Heart right ventricle (tissue), 16 donors: ENCODE results near the gene SNRNP200. TPM values are rescaled to one million over a fixed set of nuclear protein-coding genes. Genes with fewer than 3 reads are reported as not detected.

Experiments used
- ATAC-seq, 8 donors: fragments of 200-7000 bp; cut with Tn5 transposase; one replicate each; pipeline ENCODE4 v1.9.1; 2020; ENCODE audit warnings: mild to moderate bottlenecking in 8 of 8, moderate library complexity in 8 of 8, moderate number of reproducible peaks in 1 of 8
- DNase-seq, 2 donors: peaks; one replicate each; pipeline ENCODE4 v3.0.0-alpha.2; 2020
- H3K27ac ChIP-seq, 10 donors: fragments of 200-600 bp; sonication (generic) in 2 of 10; one replicate each; pipeline versions ENCODE4 v1.5.0 to v1.8.0; 2020 to 2022; ENCODE audit warnings: mild to moderate bottlenecking in 3 of 10
- H3K27me3 ChIP-seq, 7 donors: fragments of 200-600 bp; one replicate each; pipeline ENCODE4 v1.8.0; 2021 to 2022; ENCODE audit warnings: mild to moderate bottlenecking in 2 of 7
- H3K36me3 ChIP-seq, 9 donors: fragments of 200-600 bp; sonication (generic) in 1 of 9; one replicate each; pipeline versions ENCODE4 v1.5.0 to v1.8.0; 2020 to 2022; ENCODE audit warnings: mild to moderate bottlenecking in 2 of 9
- H3K4me1 ChIP-seq, 9 donors: fragments of 200-600 bp; sonication (generic) in 1 of 9; one replicate each; pipeline versions ENCODE4 v1.5.0 to v1.8.0; 2020 to 2022; ENCODE audit warnings: mild to moderate bottlenecking in 4 of 9
- H3K4me3 ChIP-seq, 10 donors: fragments of 200-600 bp; sonication (generic) in 2 of 10; one replicate each; pipeline versions ENCODE4 v1.5.0 to v1.8.0; 2020 to 2022; ENCODE audit warnings: mild to moderate bottlenecking in 7 of 10, moderate library complexity in 2 of 10
- H3K9me3 ChIP-seq, 11 donors: fragments of 200-600 bp in 10 of 11; sonication (generic) in 2 of 11; one replicate each; pipeline versions ENCODE4 v1.5.0 to v1.8.0; 2013 to 2022; ENCODE audit warnings: mild to moderate bottlenecking in 2 of 11, control low read depth in 1 of 11, moderate library complexity in 1 of 11
- CTCF ChIP-seq, 9 donors: fragments of 200-600 bp; sonication (generic) in 2 of 9; IDR thresholded peaks; one replicate each; pipeline versions ENCODE4 v1.5.0 to v1.8.0; 2021 to 2022; ENCODE audit warnings: antibody characterized with exemption in 9 of 9, mild to moderate bottlenecking in 5 of 9, moderate library complexity in 1 of 9
- WGBS, 2 donors: extraction: QIAGEN DNeasy Blood & Tissue Kit; methylation state at CpG; one replicate each; pipeline ENCODE4 v1.1.7; 2013; ENCODE audit warnings: inconsistent platforms in 1 of 2; 5-methylcytosine and 5-hydroxymethylcytosine counted together
- intact Hi-C, 10 donors: fragments of 100-400 bp; cut with DNase I; formaldehyde crosslinking; loops; one replicate each; pipeline versions ENCODE4 v1.11.1 to v1.14.2; 2022
- polyA plus RNA-seq, 2 donors: library from polyadenylated mRNA; stranded (reverse); fragments of 200-250 nt; gene quantifications; one replicate each; pipeline ENCODE4 v1.2.3, GENCODE V29; 2013
- total RNA-seq, 10 donors: library from RNA; stranded (reverse); fragmentation: NEBNext Ultra II Directional in 3 of 10; extraction: Animal tissue kit (Norgen Biotek cat#: 25700) in 3 of 10; gene quantifications; one replicate each; pipeline versions ENCODE4 v1.2.1 to v1.2.4, GENCODE V29; 2021 to 2023
- donor health status: Arrhythmogenic right ventricular cardiomyopathy.
- donor health status: ischemic (EF 13 %, LVEDD 7.1; RV severe dilation, severe dysfunction).
- donor health status: healthy with polysubstance abuse.
- donor health status: DM: no; HTN: yes; CAD: no.
- donor health status: DM: no; HTN: no; CAD: no.
- donor health status: ischemic (EF 25% LVEDD 6.9; RV normal size, moderate dysfunction).
- donor health status: ischemic (EF 25% LVEDD 5.7; RV mildly dilated, moderate dysfunction).
- donor health status: healthy.
- donor health status: DM: yes; HTN: yes; CAD: no.
- donor health status: Ischemic cardiomyopathy.
- donor health status: ischemic (EF 35%, LVEDD 5.7; RV mildly dilated, moderate dysfunction).
- donor health status: nonischemic (EF 11% LVEDD 7.7; RV severe dilation, severe dysfunction).
- donor health status: DM: yes; HTN: yes; CAD: no.
- donor health status: PGD.
- donor health status: ischemic (EF 29% LVEDD 5.4; RV normal size, mild dysfunction).
- donor health status: nonischemic (EF 23%, LVEDD 6.1; RV moderate dilation, normal function).

The SNRNP200 gene
- total and polyA plus RNA-seq, 12 donors = 49.2 to 70.5 (median 63.6) TPM

GRCh38 chr2:96317584-96317997 is 12.2 kb upstream of the SNRNP200 start:
- ATAC-seq = no peak

GRCh38 chr2:96316999-96317398 is 11.7 kb upstream of the SNRNP200 start:
- Histone ChIP-seq H3K4me1 (peaks cover 0 to 53% (median 12%) of the 10 kb centered on the region in 9 donors), H3K27me3 (peaks cover 0 to 28% (median 13%) of the 10 kb centered on the region in 7 donors), H3K4me3 (no peak overlapping the region), H3K27ac (peak overlapping the region in 1 of 10 donors; percentile 82), H3K9me3 (no peaks in the 10 kb centered on the region), H3K36me3 (no peaks in the 10 kb centered on the region)
- intact Hi-C loops = no loop called here
- no peak for TF ChIP-seq CTCF (IDR thresholded peaks at IDR 0.05)
- ATAC-seq (no peak), DNase-seq (no peak)

More at GRCh38 chr2:96317584-96317997, 12.2 kb upstream of the SNRNP200 start:
- Histone ChIP-seq H3K4me1 (peaks cover 0 to 59% (median 12%) of the 10 kb centered on the region in 9 donors), H3K36me3 (no peaks in the 10 kb centered on the region), H3K27me3 (peaks cover 0 to 34% (median 14%) of the 10 kb centered on the region in 7 donors), H3K27ac (no peak overlapping the region), H3K9me3 (no peaks in the 10 kb centered on the region), H3K4me3 (no peak overlapping the region)
- 93 to 94% methylated on average over 4 of the region's 4 CpGs for WGBS, 2 donors
- intact Hi-C loops = no loop called here
- no peak for DNase-seq
- TF ChIP-seq CTCF (IDR thresholded peaks at IDR 0.05) = no peak

- Histone ChIP-seq H3K9me3 (no peaks in the 10 kb centered on the region), H3K4me3 (no peak overlapping the region), H3K36me3 (no peaks in the 10 kb centered on the region), H3K27ac (peak overlapping the region in 6 of 10 donors; percentile 5 to 82 (median 26)), H3K27me3 (peaks cover 0 to 23% (median 10%) of the 10 kb centered on the region in 7 donors), H3K4me1 (peaks cover 0 to 38% (median 8%) of the 10 kb centered on the region in 9 donors)
- DNase-seq (no peak), ATAC-seq (peak in 3 of 8 donors; percentile 39 to 53 (median 41))
- 53 to 57% methylated on average over 7 of the region's 7 CpGs for WGBS, 2 donors
- TF ChIP-seq CTCF (IDR thresholded peaks at IDR 0.05) = no peak
- intact Hi-C loops = no loop called here
These were observed 10.2 kb upstream of the SNRNP200 start for GRCh38 chr2:96315400-96316071.

- 74 to 81% methylated on average over 3 of the region's 3 CpGs for WGBS, 2 donors
- Histone ChIP-seq H3K9me3 (no peaks in the 10 kb centered on the region), H3K36me3 (no peaks in the 10 kb centered on the region), H3K27me3 (peaks cover 0 to 21% (median 8%) of the 10 kb centered on the region in 7 donors), H3K4me3 (no peak overlapping the region), H3K27ac (peak overlapping the region in 1 of 10 donors; percentile 82), H3K4me1 (peaks cover 0 to 33% (median 3%) of the 10 kb centered on the region in 9 donors)
- no peak for TF ChIP-seq CTCF (IDR thresholded peaks at IDR 0.05)
- ATAC-seq = no peak
- DNase-seq = no peak
- intact Hi-C loops = no loop called here
These were observed 9.7 kb upstream of the SNRNP200 start for GRCh38 chr2:96315005-96315399.
